ENCODE results near the gene AGAP1. TPM values are rescaled to one million over a fixed set of nuclear protein-coding genes. Genes with fewer than 3 reads are reported as not detected.

Gene AGAP1
- total RNA-seq, 1 donor from 2014 or later, result 47.2 TPM

GRCh38 chr2:235693279-235693678 is 199.4 kb downstream of the AGAP1 start:
- no peak overlapping the region for H3K4me3 Mint-ChIP-seq (ENCODE audit: low read depth)
- H3K4me1 Mint-ChIP-seq (ENCODE audit: low read depth), result peaks cover 23% of the 10 kb centered on the region
- peaks cover 2% of the 10 kb centered on the region for H3K36me3 Mint-ChIP-seq (ENCODE audit: insufficient read depth)
- no peak for DNase-seq (ENCODE audit: low spot score, unreplicated experiment)
- TF ChIP-seq CTCF (IDR thresholded peaks at IDR 0.05; ENCODE audit: unreplicated experiment), result no peak
- H3K27ac Mint-ChIP-seq, result no peak overlapping the region
- no peaks in the 10 kb centered on the region for H3K27me3 Mint-ChIP-seq
- H3K9me3 Mint-ChIP-seq (ENCODE audit: low read depth), result peaks cover 5% of the 10 kb centered on the region

GRCh38 chr2:235694721-235695601 is 201.1 kb downstream of the AGAP1 start:
- Mint-ChIP-seq H3K4me1 (ENCODE audit: low read depth) (peaks cover 11% of the 10 kb centered on the region), H3K27ac (peak overlapping the region; percentile 93), H3K9me3 (ENCODE audit: low read depth) (peaks cover 5% of the 10 kb centered on the region), H3K36me3 (ENCODE audit: insufficient read depth) (peaks cover 2% of the 10 kb centered on the region), H3K27me3 (no peaks in the 10 kb centered on the region), H3K4me3 (ENCODE audit: low read depth) (no peak overlapping the region)
- DNase-seq (ENCODE audit: low spot score, unreplicated experiment), result no peak
- TF ChIP-seq CTCF (IDR thresholded peaks at IDR 0.05; ENCODE audit: unreplicated experiment), result no peak

GRCh38 chr2:235695602-235695895 is 201.7 kb downstream of the AGAP1 start:
- Mint-ChIP-seq H3K36me3 (ENCODE audit: insufficient read depth) (peaks cover 2% of the 10 kb centered on the region), H3K9me3 (ENCODE audit: low read depth) (peaks cover 5% of the 10 kb centered on the region), H3K4me3 (ENCODE audit: low read depth) (no peak overlapping the region), H3K27ac (peak overlapping the region; percentile 93), H3K4me1 (ENCODE audit: low read depth) (peaks cover 6% of the 10 kb centered on the region), H3K27me3 (no peaks in the 10 kb centered on the region)
- no peak for TF ChIP-seq CTCF (IDR thresholded peaks at IDR 0.05; ENCODE audit: unreplicated experiment)
- no peak for DNase-seq (ENCODE audit: low spot score, unreplicated experiment)

- peaks cover 2% of the 10 kb centered on the region for H3K36me3 Mint-ChIP-seq (ENCODE audit: insufficient read depth)
- DNase-seq (ENCODE audit: low spot score, unreplicated experiment), result no peak
- no peaks in the 10 kb centered on the region for H3K27me3 Mint-ChIP-seq
- H3K27ac Mint-ChIP-seq, result no peak overlapping the region
- TF ChIP-seq CTCF (IDR thresholded peaks at IDR 0.05; ENCODE audit: unreplicated experiment), result no peak
- peaks cover 5% of the 10 kb centered on the region for H3K9me3 Mint-ChIP-seq (ENCODE audit: low read depth)
- H3K4me3 Mint-ChIP-seq (ENCODE audit: low read depth), result no peak overlapping the region
- H3K4me1 Mint-ChIP-seq (ENCODE audit: low read depth), result peaks cover 5% of the 10 kb centered on the region
These were observed 203.2 kb downstream of the AGAP1 start for GRCh38 chr2:235697041-235697440.

- Mint-ChIP-seq H3K27me3 (no peaks in the 10 kb centered on the region), H3K36me3 (ENCODE audit: insufficient read depth) (peaks cover 2% of the 10 kb centered on the region), H3K4me1 (ENCODE audit: low read depth) (peaks cover 5% of the 10 kb centered on the region), H3K27ac (no peak overlapping the region), H3K9me3 (ENCODE audit: low read depth) (peaks cover 5% of the 10 kb centered on the region), H3K4me3 (ENCODE audit: low read depth) (no peak overlapping the region)
- TF ChIP-seq CTCF (IDR thresholded peaks at IDR 0.05; ENCODE audit: unreplicated experiment), result no peak
- DNase-seq (ENCODE audit: low spot score, unreplicated experiment), result no peak
These were observed 204.2 kb downstream of the AGAP1 start for GRCh38 chr2:235698028-235698427.

Measured in progenitor cell of endocrine pancreas (in vitro differentiated cells).